Measurements from ENCODE around the gene PMPCA. TPM values are rescaled to one million over a fixed set of nuclear protein-coding genes. Genes with fewer than 3 reads are reported as not detected.

The PMPCA gene
- total RNA-seq, 3 donors from 2014 or later (not counting 1 experiment from before 2014, with no cell fraction given), result 78.3 to 84.8 (median 79.3) TPM

DNA sequence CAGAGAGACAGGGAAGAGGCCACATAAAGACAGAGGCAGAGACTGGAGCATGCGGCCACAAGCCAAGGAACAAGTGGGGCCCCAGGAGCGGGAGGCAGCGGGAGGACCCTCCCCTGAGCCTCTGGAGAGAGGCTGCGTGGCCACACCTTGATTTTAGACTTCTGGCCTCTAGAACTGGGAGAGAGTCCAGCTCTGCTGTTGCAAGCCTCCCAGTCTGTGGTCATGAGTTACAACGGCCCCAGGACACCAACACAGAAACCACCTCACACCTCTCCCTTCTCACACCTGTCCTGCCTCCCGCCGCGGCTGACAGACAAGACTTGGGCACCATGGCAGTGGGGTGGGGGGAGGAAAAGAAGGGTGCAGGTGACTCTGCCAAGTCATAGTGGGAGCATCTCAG, 27.0 kb downstream of the PMPCA start:
- Mint-ChIP-seq H3K36me3 (peaks cover under 1% of the 10 kb centered on the region), H3K4me1 (peaks cover 14 to 30% of the 10 kb centered on the region in 2 donors), H3K9me3 (no peaks in the 10 kb centered on the region), H3K4me3 (peak overlapping the region; percentile 65), H3K27me3 (ENCODE audit: low read depth in 2 of 2) (no peaks in the 10 kb centered on the region), H3K27ac (no peak overlapping the region)
- intact Hi-C loops (cut with micrococcal nuclease), result no loop called here
- 78% methylated on average over 8 of the region's 8 CpGs for WGBS (ENCODE audit: insufficient coverage)
- DNase-seq (no peak), ATAC-seq (no peak)
- H3K9me3 ChIP-seq (ENCODE audit: control insufficient read depth, insufficient read depth, low read length), result no peaks in the 10 kb centered on the region
- peaks cover 29% of the 10 kb centered on the region for H3K4me1 ChIP-seq (ENCODE audit: control insufficient read depth, insufficient read depth, low read length)
- no peaks in the 10 kb centered on the region for H3K27me3 ChIP-seq (ENCODE audit: control insufficient read depth, insufficient read depth, low read length)
- peaks cover 10% of the 10 kb centered on the region for H3K36me3 ChIP-seq (ENCODE audit: control insufficient read depth, insufficient read depth, low read length)
- no peak overlapping the region for H3K27ac ChIP-seq (ENCODE audit: low read length)
- H3K4me3 ChIP-seq (ENCODE audit: low read length), result no peak overlapping the region
- TF ChIP-seq CTCF (IDR thresholded peaks at IDR 0.05), result no peak

DNA sequence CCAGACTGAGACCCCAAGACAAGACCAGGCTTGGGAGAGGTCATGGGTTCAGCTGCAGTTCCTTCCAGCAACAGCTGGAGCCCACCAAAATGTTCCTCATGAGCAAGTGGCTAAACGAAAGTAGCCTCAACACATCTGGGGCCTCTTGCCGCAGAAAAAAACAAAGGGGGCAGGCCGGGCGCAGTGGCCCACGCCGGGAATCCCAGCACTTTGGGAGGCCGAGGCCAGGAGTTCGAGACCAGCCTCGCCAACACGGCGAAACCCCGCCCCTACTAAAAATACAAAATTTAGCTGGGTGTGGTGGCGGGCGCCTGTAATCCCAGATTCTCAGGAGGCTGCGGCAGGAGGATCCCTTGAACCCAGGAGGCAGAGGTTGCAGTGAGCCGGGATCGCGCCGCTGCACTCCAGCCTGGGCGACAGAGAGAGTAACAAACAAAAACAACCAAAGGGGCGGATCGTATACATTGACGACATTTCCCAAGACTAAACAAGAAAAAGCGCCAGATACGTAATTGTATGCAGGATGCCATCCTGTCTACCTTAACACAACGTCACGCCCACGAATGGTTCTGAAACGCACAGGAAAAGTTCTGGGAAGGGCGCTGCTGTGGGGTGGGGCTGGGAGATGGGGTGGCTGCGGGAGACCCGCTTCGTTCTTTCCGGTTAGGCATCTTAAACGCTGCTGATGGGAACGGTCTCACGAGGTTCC, 27.5 kb downstream of the PMPCA start:
- no peak for ATAC-seq

GRCh38 chr9:136438548-136439480, 28.4 kb downstream of the PMPCA start:
- peak; percentile 63 to 67 (median 66) for ATAC-seq
- Histone ChIP-seq H3K4me3 (ENCODE audit: low read length) (peak overlapping the region; percentile 56), H3K9me3 (ENCODE audit: control insufficient read depth, insufficient read depth, low read length) (no peaks in the 10 kb centered on the region), H3K27ac (ENCODE audit: low read length) (no peak overlapping the region), H3K27me3 (ENCODE audit: control insufficient read depth, insufficient read depth, low read length) (no peaks in the 10 kb centered on the region), H3K4me1 (ENCODE audit: control insufficient read depth, insufficient read depth, low read length) (peaks cover 29% of the 10 kb centered on the region), H3K36me3 (ENCODE audit: control insufficient read depth, insufficient read depth, low read length) (peaks cover 22% of the 10 kb centered on the region)
- Mint-ChIP-seq H3K27ac (peak overlapping the region in 1 of 2 donors; percentile 35), H3K9me3 (no peaks in the 10 kb centered on the region), H3K27me3 (ENCODE audit: low read depth in 2 of 2) (no peaks in the 10 kb centered on the region), H3K4me1 (peaks cover 14 to 30% of the 10 kb centered on the region in 2 donors), H3K36me3 (peaks cover 7% of the 10 kb centered on the region), H3K4me3 (peak overlapping the region; percentile 65)
- DNase-seq, result peak; percentile 27 to 76
- intact Hi-C loops (cut with micrococcal nuclease), result no loop called here
- no peak for TF ChIP-seq CTCF (IDR thresholded peaks at IDR 0.05)
- 2% methylated on average over 91 of the region's 91 CpGs for WGBS (ENCODE audit: insufficient coverage)

More for the DNA sequence above, 27.5 kb downstream of the PMPCA start:
- no peaks in the 10 kb centered on the region for H3K9me3 Mint-ChIP-seq
- Histone ChIP-seq H3K9me3 (ENCODE audit: control insufficient read depth, insufficient read depth, low read length) (no peaks in the 10 kb centered on the region), H3K4me1 (ENCODE audit: control insufficient read depth, insufficient read depth, low read length) (peaks cover 29% of the 10 kb centered on the region), H3K36me3 (ENCODE audit: control insufficient read depth, insufficient read depth, low read length) (peaks cover 14% of the 10 kb centered on the region), H3K27ac (ENCODE audit: low read length) (no peak overlapping the region), H3K27me3 (ENCODE audit: control insufficient read depth, insufficient read depth, low read length) (no peaks in the 10 kb centered on the region), H3K4me3 (ENCODE audit: low read length) (peak overlapping the region; percentile 56)
- peak overlapping the region; percentile 65 for H3K4me3 Mint-ChIP-seq
- intact Hi-C loops (cut with micrococcal nuclease), result no loop called here
- DNase-seq, result peak in 1 of 2 donors; percentile 46
- H3K4me1 Mint-ChIP-seq, result peaks cover 14 to 30% of the 10 kb centered on the region in 2 donors
- H3K36me3 Mint-ChIP-seq, result peaks cover 6% of the 10 kb centered on the region
- peak overlapping the region in 1 of 2 donors; percentile 35 for H3K27ac Mint-ChIP-seq
- no peaks in the 10 kb centered on the region for H3K27me3 Mint-ChIP-seq (ENCODE audit: low read depth in 2 of 2)
- 71% methylated on average over 37 of the region's 37 CpGs for WGBS (ENCODE audit: insufficient coverage)
- TF ChIP-seq CTCF (IDR thresholded peaks at IDR 0.05), result no peak

All from natural killer cell (primary cell).